GM21619 (cell line): ENCODE data around the gene RPS6KC1.
"Not testable (repeated sequence)": the region's sequence is repeated elsewhere in the genome, so short reads cannot be mapped to it uniquely, and the experiment has no call there.

Experiments
- ATAC-seq: cut with Tn5 transposase; IDR thresholded peaks from one replicate; pipeline ENCODE4 v1.9.1; 2021; ENCODE audit not compliant: unreplicated experiment

RPS6KC1 gene

GRCh38 chr1:213211201-213211600, 160.2 kb downstream of the RPS6KC1 start:
- ATAC-seq = no peak

- not testable (repeated sequence) for ATAC-seq
These were observed 168.0 kb downstream of the RPS6KC1 start for GRCh38 chr1:213219076-213219475.

- no peak for ATAC-seq
These were observed 170.2 kb downstream of the RPS6KC1 start for GRCh38 chr1:213221209-213221608.

GRCh38 chr1:213227458-213227857, 176.4 kb downstream of the RPS6KC1 start:
- ATAC-seq = no peak

- ATAC-seq = no peak
These were observed 180.8 kb downstream of the RPS6KC1 start for GRCh38 chr1:213231795-213232231.

- ATAC-seq = no peak
These were observed 191.8 kb downstream of the RPS6KC1 start for GRCh38 chr1:213242883-213243282.

- peak; percentile 69 for ATAC-seq
These were observed 193.6 kb downstream of the RPS6KC1 start for GRCh38 chr1:213244664-213245091.

- no peak for ATAC-seq
These were observed 194.3 kb downstream of the RPS6KC1 start for GRCh38 chr1:213245260-213245910.

- no peak for ATAC-seq
These were observed 196.0 kb downstream of the RPS6KC1 start for GRCh38 chr1:213247038-213247437.

- no peak for ATAC-seq
These were observed 198.4 kb downstream of the RPS6KC1 start for GRCh38 chr1:213249395-213249794.

- ATAC-seq = no peak
These were observed 199.0 kb downstream of the RPS6KC1 start for GRCh38 chr1:213250041-213250440.

GRCh38 chr1:213250446-213250845, 199.4 kb downstream of the RPS6KC1 start:
- no peak for ATAC-seq

GRCh38 chr1:213251972-213252371, 200.9 kb downstream of the RPS6KC1 start:
- no peak for ATAC-seq

GRCh38 chr1:213256438-213257087, 205.5 kb downstream of the RPS6KC1 start:
- ATAC-seq = peak; percentile 97

GRCh38 chr1:213260311-213261075, 209.5 kb downstream of the RPS6KC1 start:
- ATAC-seq = no peak

GRCh38 chr1:213264531-213264930, 213.5 kb downstream of the RPS6KC1 start:
- ATAC-seq = no peak

- ATAC-seq = no peak
These were observed 216.1 kb downstream of the RPS6KC1 start for GRCh38 chr1:213266983-213267772.

- ATAC-seq = no peak
These were observed 217.2 kb downstream of the RPS6KC1 start for GRCh38 chr1:213268221-213268620.

GRCh38 chr1:213269829-213270228, 218.8 kb downstream of the RPS6KC1 start:
- no peak for ATAC-seq

GRCh38 chr1:213273546-213273945, 222.5 kb downstream of the RPS6KC1 start:
- ATAC-seq = no peak

- ATAC-seq = no peak
These were observed 223.1 kb downstream of the RPS6KC1 start for GRCh38 chr1:213274140-213274539.
